HepG2 (cell line): ENCODE measurements around the gene LCN2. TPM values are rescaled to one million over a fixed set of nuclear protein-coding genes. Genes with fewer than 3 reads are reported as not detected.

Source experiments
- EP300 ChIP-seq, 3 experiments: sonication (generic) in 1 of 3; formaldehyde crosslinking in 1 of 3; IDR thresholded peaks; 2 replicates each; pipeline versions ENCODE4 v1.5.1 to v1.6.1; 2011 to 2020; ENCODE audit warnings: low read depth in 2 of 3, low read length in 2 of 3, borderline replicate concordance in 1 of 3, improper control_type of control experiment in 1 of 3, mild to moderate bottlenecking in 1 of 3, missing genetic modification reagents in 1 of 3, moderate library complexity in 1 of 3
- FOXJ3 ChIP-seq: sonication (generic); formaldehyde crosslinking; IDR thresholded peaks from 2 replicates; pipeline ENCODE4 v1.4.0; 2020; ENCODE audit warnings: missing genetic modification reagents, mild to moderate bottlenecking, borderline replicate concordance
- GABPB1 ChIP-seq: IDR thresholded peaks from 2 replicates; pipeline ENCODE4 v1.6.1; 2016; ENCODE audit warnings: mild to moderate bottlenecking, missing genetic modification reagents, moderate library complexity, missing compliant biosample characterization
- HMG20A ChIP-seq: IDR thresholded peaks from 2 replicates; pipeline ENCODE4 v1.6.1; 2016; ENCODE audit warnings: borderline replicate concordance
- HNF4G ChIP-seq, 2 experiments: sonication (generic) in 1 of 2; formaldehyde crosslinking in 1 of 2; IDR thresholded peaks; 2 replicates each; pipeline versions ENCODE4 v1.4.0 to v1.6.1; 2011 to 2020; ENCODE audit warnings: borderline replicate concordance in 2 of 2, low read depth in 2 of 2, mild to moderate bottlenecking in 2 of 2, low read length in 1 of 2, missing genetic modification reagents in 1 of 2, moderate library complexity in 1 of 2
- HOXA7 ChIP-seq: sonication (generic); formaldehyde crosslinking; IDR thresholded peaks from 2 replicates; pipeline ENCODE4 v1.8.1; 2022; ENCODE audit warnings: mild to moderate bottlenecking, missing genetic modification reagents, moderate library complexity
- MIER3 ChIP-seq: IDR thresholded peaks from 2 replicates; pipeline ENCODE4 v1.6.1; 2016; ENCODE audit warnings: missing compliant biosample characterization, borderline replicate concordance
- NONO ChIP-seq, 2 experiments: fragments of 450-650 bp in 1 of 2; sonication (generic) in 1 of 2; formaldehyde crosslinking in 1 of 2; IDR thresholded peaks in 1 of 2; conservative IDR thresholded peaks in 1 of 2; 2 replicates each; pipeline versions ENCODE4 v1.6.1 to v1.8.0; 2017 to 2022; ENCODE audit warnings: mild to moderate bottlenecking in 1 of 2, missing genetic modification reagents in 1 of 2, moderate library complexity in 1 of 2
- PAWR ChIP-seq: sonication (generic); formaldehyde crosslinking; IDR thresholded peaks from 2 replicates; pipeline ENCODE4 v1.4.0; 2020; ENCODE audit warnings: missing genetic modification reagents, mild to moderate bottlenecking, borderline replicate concordance
- RBM22 ChIP-seq: fragments of 200-400 bp; formaldehyde crosslinking; optimal IDR thresholded peaks from 2 replicates; pipeline ENCODE3; 2017; ENCODE audit warnings: mild to moderate bottlenecking, low read length, moderate library complexity
- RELA ChIP-seq: sonication (generic); formaldehyde crosslinking; IDR thresholded peaks from 2 replicates; pipeline ENCODE4 v1.4.0; 2020; ENCODE audit warnings: missing genetic modification reagents
- SOX5 ChIP-seq: IDR thresholded peaks from 2 replicates; pipeline ENCODE4 v1.6.1; 2016; ENCODE audit warnings: borderline replicate concordance
- TBX2 ChIP-seq: sonication (generic); formaldehyde crosslinking; IDR thresholded peaks from 2 replicates; pipeline ENCODE4 v1.5.0; 2020; ENCODE audit warnings: missing genetic modification reagents, mild to moderate bottlenecking, borderline replicate concordance
- TCF7 ChIP-seq: sonication (generic); IDR thresholded peaks from 2 replicates; pipeline ENCODE4 v1.6.1; 2016; ENCODE audit warnings: antibody characterized with exemption, low read depth
- ZKSCAN8 ChIP-seq: IDR thresholded peaks from 2 replicates; pipeline ENCODE4 v1.6.1; 2016; ENCODE audit warnings: borderline replicate concordance, missing genetic modification reagents, missing compliant biosample characterization
- ZNF121 ChIP-seq: sonication (generic); formaldehyde crosslinking; IDR thresholded peaks from 2 replicates; pipeline ENCODE4 v1.5.0; 2020; ENCODE audit warnings: mild to moderate bottlenecking, missing genetic modification reagents
- ZNF431 ChIP-seq: sonication (generic); formaldehyde crosslinking; IDR thresholded peaks from 2 replicates; pipeline ENCODE4 v1.9.0; 2022; ENCODE audit warnings: missing genetic modification reagents, low read depth, mild to moderate bottlenecking, borderline replicate concordance
- ZNF768 ChIP-seq: sonication (generic); formaldehyde crosslinking; IDR thresholded peaks from 2 replicates; pipeline ENCODE4 v1.4.0; 2020; ENCODE audit warnings: missing genetic modification reagents
- polyA plus RNA-seq, 8 experiments: library from polyadenylated mRNA; depleted of rRNA in 3 of 8; stranded (reverse) in 7 of 8; unstranded in 1 of 8; fragments of >200 nt; fragmentation: Illumina TruSeq in 4 of 8; extraction: Trizol in 4 of 8; gene quantifications; 2 replicates each; pipeline versions ENCODE4 v1.2.1 to v1.2.3, GENCODE V29; 2011 to 2016; ENCODE audit warnings: low read depth in 4 of 8, missing spikeins in 1 of 8, mixed read lengths in 1 of 8; ENCODE audit not compliant: insufficient read depth in 1 of 8
- total RNA-seq, 5 experiments: library from RNA; depleted of rRNA; stranded (reverse); fragments of >200 nt; fragmentation: Illumina TruSeq; extraction: Trizol; gene quantifications; 2 replicates each; pipeline ENCODE4 v1.2.3, GENCODE V29; 2016; ENCODE audit warnings: low read depth in 1 of 5
- TF ChIP-seq, protein P1 (sequence below): IDR thresholded peaks from 2 replicates; pipeline ENCODE4 v1.6.1; 2016; ENCODE audit warnings: low read depth, missing genetic modification reagents, missing compliant biosample characterization

The LCN2 gene
- total and polyA plus RNA-seq, 2 of the 13 experiments (the other 11 are each of a cell fraction or from before 2014, with no cell fraction given): 0.38 to 1.4 TPM

DNA sequence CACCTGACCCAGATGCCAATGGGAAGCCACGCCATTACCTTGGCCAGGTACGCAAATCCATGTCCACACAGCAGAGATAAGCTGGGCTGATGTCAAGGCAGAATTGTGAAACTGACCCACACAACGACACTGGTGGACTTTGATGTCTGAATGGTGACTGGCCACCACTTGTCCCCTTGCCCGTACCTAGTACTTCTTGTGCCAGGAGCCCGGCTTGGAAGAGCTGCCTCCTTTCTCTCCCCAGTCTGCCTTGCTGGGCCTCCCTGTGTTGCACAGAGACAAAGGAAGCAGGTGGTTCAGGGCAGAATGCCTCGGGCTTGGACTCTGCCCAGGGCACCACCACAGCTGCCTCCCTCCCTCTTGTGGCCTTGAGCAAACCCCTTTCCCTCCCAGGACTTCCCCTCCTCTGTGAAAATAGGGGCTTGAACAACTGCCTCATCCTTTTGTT lies 45.1 kb upstream of the LCN2 start (continued):
- TF ChIP-seq, protein P1, sequence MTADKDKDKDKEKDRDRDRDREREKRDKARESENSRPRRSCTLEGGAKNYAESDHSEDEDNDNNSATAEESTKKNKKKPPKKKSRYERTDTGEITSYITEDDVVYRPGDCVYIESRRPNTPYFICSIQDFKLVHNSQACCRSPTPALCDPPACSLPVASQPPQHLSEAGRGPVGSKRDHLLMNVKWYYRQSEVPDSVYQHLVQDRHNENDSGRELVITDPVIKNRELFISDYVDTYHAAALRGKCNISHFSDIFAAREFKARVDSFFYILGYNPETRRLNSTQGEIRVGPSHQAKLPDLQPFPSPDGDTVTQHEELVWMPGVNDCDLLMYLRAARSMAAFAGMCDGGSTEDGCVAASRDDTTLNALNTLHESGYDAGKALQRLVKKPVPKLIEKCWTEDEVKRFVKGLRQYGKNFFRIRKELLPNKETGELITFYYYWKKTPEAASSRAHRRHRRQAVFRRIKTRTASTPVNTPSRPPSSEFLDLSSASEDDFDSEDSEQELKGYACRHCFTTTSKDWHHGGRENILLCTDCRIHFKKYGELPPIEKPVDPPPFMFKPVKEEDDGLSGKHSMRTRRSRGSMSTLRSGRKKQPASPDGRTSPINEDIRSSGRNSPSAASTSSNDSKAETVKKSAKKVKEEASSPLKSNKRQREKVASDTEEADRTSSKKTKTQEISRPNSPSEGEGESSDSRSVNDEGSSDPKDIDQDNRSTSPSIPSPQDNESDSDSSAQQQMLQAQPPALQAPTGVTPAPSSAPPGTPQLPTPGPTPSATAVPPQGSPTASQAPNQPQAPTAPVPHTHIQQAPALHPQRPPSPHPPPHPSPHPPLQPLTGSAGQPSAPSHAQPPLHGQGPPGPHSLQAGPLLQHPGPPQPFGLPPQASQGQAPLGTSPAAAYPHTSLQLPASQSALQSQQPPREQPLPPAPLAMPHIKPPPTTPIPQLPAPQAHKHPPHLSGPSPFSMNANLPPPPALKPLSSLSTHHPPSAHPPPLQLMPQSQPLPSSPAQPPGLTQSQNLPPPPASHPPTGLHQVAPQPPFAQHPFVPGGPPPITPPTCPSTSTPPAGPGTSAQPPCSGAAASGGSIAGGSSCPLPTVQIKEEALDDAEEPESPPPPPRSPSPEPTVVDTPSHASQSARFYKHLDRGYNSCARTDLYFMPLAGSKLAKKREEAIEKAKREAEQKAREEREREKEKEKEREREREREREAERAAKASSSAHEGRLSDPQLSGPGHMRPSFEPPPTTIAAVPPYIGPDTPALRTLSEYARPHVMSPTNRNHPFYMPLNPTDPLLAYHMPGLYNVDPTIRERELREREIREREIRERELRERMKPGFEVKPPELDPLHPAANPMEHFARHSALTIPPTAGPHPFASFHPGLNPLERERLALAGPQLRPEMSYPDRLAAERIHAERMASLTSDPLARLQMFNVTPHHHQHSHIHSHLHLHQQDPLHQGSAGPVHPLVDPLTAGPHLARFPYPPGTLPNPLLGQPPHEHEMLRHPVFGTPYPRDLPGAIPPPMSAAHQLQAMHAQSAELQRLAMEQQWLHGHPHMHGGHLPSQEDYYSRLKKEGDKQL (CRISPR knock-in tag): peak; percentile 55
- 0 out of 2 replicates have a peak, but pooled peaks have one; percentile 57 for TF ChIP-seq MIER3 (CRISPR knock-in tag)
- no peak for TF ChIP-seq HOXA7 (CRISPR knock-in tag)
- peak; percentile 48 for TF ChIP-seq GABPB1 (CRISPR knock-in tag)
- TF ChIP-seq TBX2 (CRISPR knock-in tag): peak; percentile 82
- no peak for TF ChIP-seq ZNF431
- TF ChIP-seq SOX5 (CRISPR knock-in tag): peak; percentile 93
- peak; percentile 44 for TF ChIP-seq RBM22
- TF ChIP-seq EP300 (IDR thresholded peaks at IDR 0.05; ENCODE audit: low read depth in 2 of 2, low read length in 2 of 2): peak; percentile 56 to 57; a peak in 3 of 4 replicates
- no peak; the same call in 1 of the 2 replicates for TF ChIP-seq EP300 (CRISPR knock-in tag; IDR thresholded peaks at IDR 0.05; ENCODE audit: borderline replicate concordance)
- TF ChIP-seq HNF4G (IDR thresholded peaks at IDR 0.05; ENCODE audit: borderline replicate concordance, low read depth, low read length): peak; percentile 76; the same call in 1 of the 2 replicates
- peak; percentile 88; the same call in 1 of the 2 replicates for TF ChIP-seq HNF4G (CRISPR knock-in tag; IDR thresholded peaks at IDR 0.05; ENCODE audit: borderline replicate concordance, low read depth)
- 0 out of 2 replicates have a peak, but pooled peaks have one; percentile 33 for TF ChIP-seq FOXJ3 (CRISPR knock-in tag)
- 0 out of 2 replicates have a peak, but pooled peaks have one; percentile 11 for TF ChIP-seq TCF7
- peak; percentile 55; the same call in 1 of the 2 replicates for TF ChIP-seq ZKSCAN8 (CRISPR knock-in tag)
- peak; percentile 76; the same call in 1 of the 2 replicates for TF ChIP-seq HMG20A (CRISPR knock-in tag)
- TF ChIP-seq ZNF121 (CRISPR knock-in tag): 0 out of 2 replicates have a peak, but pooled peaks have one; percentile 12
- TF ChIP-seq PAWR (CRISPR knock-in tag): no peak
- TF ChIP-seq RELA (CRISPR knock-in tag): no peak
- peak; percentile 96 for TF ChIP-seq ZNF768
- no peak for TF ChIP-seq NONO (IDR thresholded peaks at IDR 0.05)
- TF ChIP-seq NONO (CRISPR knock-in tag; conservative IDR thresholded peaks at IDR 0.05): peak; percentile 42; the same call in 1 of the 2 replicates
